GM23338 (cell line): ENCODE results near the gene FAM177A1. TPM values are rescaled to one million over a fixed set of nuclear protein-coding genes. Genes with fewer than 3 reads are reported as not detected.

ENCODE experiments used
- ATAC-seq: fragments of 200-7000 bp; cut with Tn5 transposase; 3 replicates; pipeline ENCODE4 v1.9.1; 2020
- DNase-seq: peaks from one replicate; pipeline ENCODE4 v3.0.0-alpha.2; 2015; ENCODE audit warnings: low spot score
- H2AFZ ChIP-seq: fragments of 200-600 bp; sonication (generic); 2 replicates; pipeline ENCODE4 v1.8.0; 2016; ENCODE audit warnings: antibody characterized with exemption, mild to moderate bottlenecking, moderate library complexity
- H3F3A ChIP-seq: fragments of 200-600 bp; sonication (generic); replicated peaks from 2 replicates; pipeline ENCODE4 v1.8.0; 2017; ENCODE audit warnings: antibody characterized with exemption, mixed run types, low read depth
- H3K27ac ChIP-seq: fragments of 200-600 bp; sonication (generic); 2 replicates; pipeline ENCODE4 v1.6.1; 2016; ENCODE audit warnings: low read depth
- H3K27me3 ChIP-seq: fragments of 200-600 bp; sonication (generic); 2 replicates; pipeline ENCODE4 v1.8.0; 2016; ENCODE audit warnings: mild to moderate bottlenecking, mixed run types, moderate library complexity; ENCODE audit not compliant: insufficient read depth
- H3K36me3 ChIP-seq: fragments of 200-600 bp; sonication (generic); 2 replicates; pipeline ENCODE4 v1.8.0; 2016; ENCODE audit warnings: mild to moderate bottlenecking; ENCODE audit not compliant: insufficient read depth
- H3K4me1 ChIP-seq: fragments of 200-600 bp; sonication (generic); 2 replicates; pipeline ENCODE4 v1.8.0; 2016; ENCODE audit warnings: mild to moderate bottlenecking, moderate library complexity; ENCODE audit not compliant: insufficient read depth
- H3K4me2 ChIP-seq: fragments of 200-600 bp; sonication (generic); 2 replicates; pipeline ENCODE4 v1.7.1; 2017; ENCODE audit warnings: mixed run types
- H3K4me3 ChIP-seq: fragments of 200-600 bp; sonication (generic); 2 replicates; pipeline ENCODE4 v1.6.1; 2016; ENCODE audit warnings: mixed run types
- H3K79me2 ChIP-seq: fragments of 200-600 bp; sonication (generic); replicated peaks from 2 replicates; pipeline ENCODE4 v1.8.0; 2017; ENCODE audit warnings: mild to moderate bottlenecking; ENCODE audit not compliant: insufficient read depth
- H3K9me2 ChIP-seq: fragments of 200-600 bp; sonication (generic); 2 replicates; pipeline ENCODE4 v1.8.0; 2017; ENCODE audit not compliant: insufficient read depth
- H4K20me1 ChIP-seq: fragments of 200-600 bp; sonication (generic); replicated peaks from 2 replicates; pipeline ENCODE4 v1.8.0; 2017; ENCODE audit warnings: mild to moderate bottlenecking; ENCODE audit not compliant: insufficient read depth
- H3K27ac Mint-ChIP-seq: 2 replicates; pipeline ENCODE4 v1.8.0; 2020; ENCODE audit warnings: inconsistent platforms, mild to moderate bottlenecking, moderate library complexity, mixed read lengths
- H3K27me3 Mint-ChIP-seq: 3 replicates; pipeline ENCODE4 v1.8.0; 2022; ENCODE audit warnings: low read depth, mild to moderate bottlenecking, moderate library complexity, mixed read lengths, inconsistent platforms; ENCODE audit not compliant: insufficient read depth, poor library complexity
- H3K36me3 Mint-ChIP-seq: 3 replicates; pipeline ENCODE4 v1.8.0; 2021; ENCODE audit warnings: low read depth, mild to moderate bottlenecking, inconsistent platforms, moderate library complexity, mixed read lengths
- H3K4me1 Mint-ChIP-seq: 3 replicates; pipeline ENCODE4 v1.8.0; 2020; ENCODE audit warnings: mild to moderate bottlenecking, inconsistent platforms, mixed read lengths
- H3K4me3 Mint-ChIP-seq: 3 replicates; pipeline ENCODE4 v1.8.0; 2021; ENCODE audit warnings: moderate library complexity, mild to moderate bottlenecking, inconsistent platforms, mixed read lengths
- H3K9me3 Mint-ChIP-seq: 3 replicates; pipeline ENCODE4 v1.8.0; 2020; ENCODE audit warnings: moderate library complexity, mild to moderate bottlenecking, inconsistent platforms, mixed read lengths
- EZH2 ChIP-seq: fragments of 200-600 bp; sonication (generic); IDR thresholded peaks from one replicate; pipeline ENCODE4 v1.8.0; 2017; ENCODE audit warnings: antibody characterized with exemption, mild to moderate bottlenecking, low read depth; ENCODE audit not compliant: unreplicated experiment
- EZH2phosphoT487 ChIP-seq: fragments of 200-600 bp; sonication (generic); IDR thresholded peaks from one replicate; pipeline ENCODE4 v1.8.1; 2018; ENCODE audit warnings: antibody characterized with exemption; ENCODE audit not compliant: unreplicated experiment
- JUNB ChIP-seq: IDR thresholded peaks from one replicate; pipeline ENCODE4 v1.6.1; 2016; ENCODE audit warnings: antibody characterized with exemption; ENCODE audit not compliant: unreplicated experiment
- NANOG ChIP-seq: IDR thresholded peaks from 2 replicates; pipeline ENCODE4 v1.6.1; 2016; ENCODE audit warnings: antibody characterized with exemption, borderline replicate concordance
- POLR2AphosphoS5 ChIP-seq: IDR thresholded peaks from 2 replicates; pipeline ENCODE4 v1.6.1; 2016; ENCODE audit warnings: antibody characterized with exemption, low read depth
- ZNF114 ChIP-seq: fragments of 250-450 bp; sonication (Bioruptor Pico); IDR thresholded peaks from 2 replicates; pipeline ENCODE4 v1.5.0; 2020; ENCODE audit warnings: mild to moderate bottlenecking, moderate library complexity
- ZNF331 ChIP-seq: fragments of 250-450 bp; sonication (Bioruptor Pico); IDR thresholded peaks from 2 replicates; pipeline ENCODE4 v1.5.0; 2020; ENCODE audit warnings: low read depth, mild to moderate bottlenecking, moderate library complexity
- polyA plus RNA-seq: library from polyadenylated mRNA; unstranded; fragments of >200 nt; fragmentation: Nextera tagmentation; extraction: Ambion mirVana; gene quantifications from 2 replicates; pipeline ENCODE4 v1.2.1, GENCODE V29; 2016
- total RNA-seq: library from RNA; depleted of rRNA; stranded (reverse); fragments of >200 nt; shearing (Covaris generic); gene quantifications from 2 replicates; pipeline ENCODE4 v1.2.3, GENCODE V29; 2014
- TF ChIP-seq, protein P1 (sequence below): fragments of 250-450 bp; sonication (Bioruptor Pico); IDR thresholded peaks from 2 replicates; pipeline ENCODE4 v1.5.0; 2020; ENCODE audit warnings: mild to moderate bottlenecking, moderate library complexity

FAM177A1 gene
- total and polyA plus RNA-seq, 2 experiments from 2014 or later = 22.8 to 72.5 TPM

GRCh38 chr14:35078082-35078481 is 32.0 kb downstream of the FAM177A1 start:
- Histone ChIP-seq H2AFZ (no peak overlapping the region), H3K36me3 (no peaks in the 10 kb centered on the region; the same call in 1 of the 2 replicates), H3K79me2 (no peaks in the 10 kb centered on the region), H3K9me2 (no peaks in the 10 kb centered on the region), H3F3A (no peaks in the 10 kb centered on the region), H3K4me2 (no peak overlapping the region), H3K4me3 (no peak overlapping the region), H4K20me1 (no peaks in the 10 kb centered on the region), H3K27ac (no peak overlapping the region), H3K27me3 (no peaks in the 10 kb centered on the region), H3K4me1 (no peaks in the 10 kb centered on the region)
- Mint-ChIP-seq H3K4me1 (no peaks in the 10 kb centered on the region), H3K9me3 (no peaks in the 10 kb centered on the region), H3K27ac (no peak overlapping the region), H3K36me3 (peaks cover 11% of the 10 kb centered on the region; the same call in 1 of the 3 replicates), H3K4me3 (no peak overlapping the region), H3K27me3 (no peaks in the 10 kb centered on the region)
- no peak for TF ChIP-seq EZH2phosphoT487
- TF ChIP-seq ZNF331 (CRISPR knock-in tag) = no peak
- TF ChIP-seq ZNF114 (CRISPR knock-in tag) = no peak
- no peak for TF ChIP-seq EZH2
- TF ChIP-seq, protein P1, sequence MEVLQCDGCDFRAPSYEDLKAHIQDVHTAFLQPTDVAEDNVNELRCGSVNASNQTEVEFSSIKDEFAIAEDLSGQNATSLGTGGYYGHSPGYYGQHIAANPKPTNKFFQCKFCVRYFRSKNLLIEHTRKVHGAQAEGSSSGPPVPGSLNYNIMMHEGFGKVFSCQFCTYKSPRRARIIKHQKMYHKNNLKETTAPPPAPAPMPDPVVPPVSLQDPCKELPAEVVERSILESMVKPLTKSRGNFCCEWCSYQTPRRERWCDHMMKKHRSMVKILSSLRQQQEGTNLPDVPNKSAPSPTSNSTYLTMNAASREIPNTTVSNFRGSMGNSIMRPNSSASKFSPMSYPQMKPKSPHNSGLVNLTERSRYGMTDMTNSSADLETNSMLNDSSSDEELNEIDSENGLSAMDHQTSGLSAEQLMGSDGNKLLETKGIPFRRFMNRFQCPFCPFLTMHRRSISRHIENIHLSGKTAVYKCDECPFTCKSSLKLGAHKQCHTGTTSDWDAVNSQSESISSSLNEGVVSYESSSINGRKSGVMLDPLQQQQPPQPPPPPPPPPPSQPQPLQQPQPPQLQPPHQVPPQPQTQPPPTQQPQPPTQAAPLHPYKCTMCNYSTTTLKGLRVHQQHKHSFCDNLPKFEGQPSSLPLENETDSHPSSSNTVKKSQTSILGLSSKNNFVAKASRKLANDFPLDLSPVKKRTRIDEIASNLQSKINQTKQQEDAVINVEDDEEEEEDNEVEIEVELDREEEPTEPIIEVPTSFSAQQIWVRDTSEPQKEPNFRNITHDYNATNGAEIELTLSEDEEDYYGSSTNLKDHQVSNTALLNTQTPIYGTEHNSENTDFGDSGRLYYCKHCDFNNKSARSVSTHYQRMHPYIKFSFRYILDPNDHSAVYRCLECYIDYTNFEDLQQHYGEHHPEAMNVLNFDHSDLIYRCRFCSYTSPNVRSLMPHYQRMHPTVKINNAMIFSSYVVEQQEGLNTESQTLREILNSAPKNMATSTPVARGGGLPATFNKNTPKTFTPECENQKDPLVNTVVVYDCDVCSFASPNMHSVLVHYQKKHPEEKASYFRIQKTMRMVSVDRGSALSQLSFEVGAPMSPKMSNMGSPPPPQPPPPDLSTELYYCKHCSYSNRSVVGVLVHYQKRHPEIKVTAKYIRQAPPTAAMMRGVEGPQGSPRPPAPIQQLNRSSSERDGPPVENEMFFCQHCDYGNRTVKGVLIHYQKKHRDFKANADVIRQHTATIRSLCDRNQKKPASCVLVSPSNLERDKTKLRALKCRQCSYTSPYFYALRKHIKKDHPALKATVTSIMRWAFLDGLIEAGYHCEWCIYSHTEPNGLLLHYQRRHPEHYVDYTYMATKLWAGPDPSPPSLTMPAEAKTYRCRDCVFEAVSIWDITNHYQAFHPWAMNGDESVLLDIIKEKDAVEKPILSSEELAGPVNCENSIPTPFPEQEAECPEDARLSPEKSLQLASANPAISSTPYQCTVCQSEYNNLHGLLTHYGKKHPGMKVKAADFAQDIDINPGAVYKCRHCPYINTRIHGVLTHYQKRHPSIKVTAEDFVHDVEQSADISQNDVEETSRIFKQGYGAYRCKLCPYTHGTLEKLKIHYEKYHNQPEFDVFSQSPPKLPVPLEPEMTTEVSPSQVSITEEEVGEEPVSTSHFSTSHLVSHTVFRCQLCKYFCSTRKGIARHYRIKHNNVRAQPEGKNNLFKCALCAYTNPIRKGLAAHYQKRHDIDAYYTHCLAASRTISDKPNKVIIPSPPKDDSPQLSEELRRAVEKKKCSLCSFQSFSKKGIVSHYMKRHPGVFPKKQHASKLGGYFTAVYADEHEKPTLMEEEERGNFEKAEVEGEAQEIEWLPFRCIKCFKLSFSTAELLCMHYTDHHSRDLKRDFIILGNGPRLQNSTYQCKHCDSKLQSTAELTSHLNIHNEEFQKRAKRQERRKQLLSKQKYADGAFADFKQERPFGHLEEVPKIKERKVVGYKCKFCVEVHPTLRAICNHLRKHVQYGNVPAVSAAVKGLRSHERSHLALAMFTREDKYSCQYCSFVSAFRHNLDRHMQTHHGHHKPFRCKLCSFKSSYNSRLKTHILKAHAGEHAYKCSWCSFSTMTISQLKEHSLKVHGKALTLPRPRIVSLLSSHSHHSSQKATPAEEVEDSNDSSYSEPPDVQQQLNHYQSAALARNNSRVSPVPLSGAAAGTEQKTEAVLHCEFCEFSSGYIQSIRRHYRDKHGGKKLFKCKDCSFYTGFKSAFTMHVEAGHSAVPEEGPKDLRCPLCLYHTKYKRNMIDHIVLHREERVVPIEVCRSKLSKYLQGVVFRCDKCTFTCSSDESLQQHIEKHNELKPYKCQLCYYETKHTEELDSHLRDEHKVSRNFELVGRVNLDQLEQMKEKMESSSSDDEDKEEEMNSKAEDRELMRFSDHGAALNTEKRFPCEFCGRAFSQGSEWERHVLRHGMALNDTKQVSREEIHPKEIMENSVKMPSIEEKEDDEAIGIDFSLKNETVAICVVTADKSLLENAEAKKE (CRISPR knock-in tag) = no peak
- no peak for TF ChIP-seq NANOG
- no peak for TF ChIP-seq POLR2AphosphoS5
- DNase-seq (no peak), ATAC-seq (no peak)

GRCh38 chr14:35079742-35080141 is 33.7 kb downstream of the FAM177A1 start:
- ATAC-seq (no peak), DNase-seq (no peak)
- H3K9me3 Mint-ChIP-seq = no peaks in the 10 kb centered on the region
- H3K4me1 Mint-ChIP-seq = no peaks in the 10 kb centered on the region
- Histone ChIP-seq H3K4me2 (no peak overlapping the region), H3K27ac (no peak overlapping the region), H3K36me3 (peaks cover 6% of the 10 kb centered on the region; the same call in 1 of the 2 replicates), H3K9me2 (no peaks in the 10 kb centered on the region), H3K27me3 (no peaks in the 10 kb centered on the region), H4K20me1 (no peaks in the 10 kb centered on the region), H3F3A (no peaks in the 10 kb centered on the region), H3K4me1 (no peaks in the 10 kb centered on the region), H3K4me3 (no peak overlapping the region), H3K79me2 (no peaks in the 10 kb centered on the region), H2AFZ (no peak overlapping the region)
- no peak overlapping the region for H3K27ac Mint-ChIP-seq
- peaks cover 20% of the 10 kb centered on the region; the same call in 2 of the 3 replicates for H3K36me3 Mint-ChIP-seq
- no peak overlapping the region for H3K4me3 Mint-ChIP-seq
- H3K27me3 Mint-ChIP-seq = no peaks in the 10 kb centered on the region
- TF ChIP-seq EZH2phosphoT487 = no peak
- TF ChIP-seq JUNB = no peak
- no peak for TF ChIP-seq NANOG
